ENCODE data around the gene DCANP1.
"Not testable (repeated sequence)": the region's sequence is repeated elsewhere in the genome, so short reads cannot be mapped to it uniquely, and the experiment has no call there.

Gene DCANP1, protein sequence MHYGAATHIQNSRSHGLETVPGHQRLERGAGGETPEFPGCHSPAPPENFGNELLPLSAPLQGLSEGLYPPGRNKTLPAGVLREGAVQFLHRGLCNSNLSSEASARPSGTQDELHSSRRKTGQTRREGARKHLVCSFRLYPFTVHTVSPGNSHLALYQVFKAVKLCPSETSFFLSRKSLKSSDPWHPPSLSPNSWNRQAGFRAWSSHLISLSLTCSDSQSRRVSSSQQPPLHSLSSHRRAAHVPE

DNA sequence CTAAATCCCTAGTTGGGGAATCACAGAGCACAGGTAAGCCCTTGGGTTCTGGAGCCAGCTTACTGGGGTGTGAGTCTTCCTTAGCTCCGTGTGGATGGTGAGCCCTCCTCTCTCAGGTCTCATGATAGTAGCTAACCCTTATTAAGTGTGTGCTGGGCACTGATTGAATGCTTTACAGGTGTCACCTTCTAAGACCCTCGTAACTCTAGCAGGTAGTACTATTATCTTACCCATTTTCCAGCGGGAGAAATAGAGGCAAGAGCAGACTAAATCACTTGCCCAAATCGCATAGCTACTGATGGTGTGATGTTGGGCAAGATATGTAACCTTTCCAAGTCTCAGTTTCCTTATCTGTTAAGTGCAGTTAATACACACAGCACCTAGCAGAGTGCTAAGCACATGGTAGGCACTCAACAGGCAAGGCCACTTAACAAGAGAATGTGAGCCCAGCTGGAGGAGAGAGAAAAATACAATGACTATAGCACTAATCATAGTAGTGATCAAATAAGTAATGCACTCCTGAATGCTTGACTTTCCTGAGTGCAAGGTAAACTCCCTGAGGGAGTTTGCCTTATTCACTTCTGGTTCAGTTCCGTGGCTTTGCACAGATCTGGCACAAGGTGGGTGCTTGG, at the start of gene DCANP1:
Gene DCANP1, minus strand, starts transcription at position 51 of the 632 bp plus-strand sequence. CDS start 240 bp downstream, outside the sequence.
- no peak within 1 kb of the TSS for H3K4me3 ChIP-seq (ENCODE audit: low read depth, low read length)
- DNase-seq (ENCODE audit: low read depth) = no peak
- TF ChIP-seq, protein P1, sequence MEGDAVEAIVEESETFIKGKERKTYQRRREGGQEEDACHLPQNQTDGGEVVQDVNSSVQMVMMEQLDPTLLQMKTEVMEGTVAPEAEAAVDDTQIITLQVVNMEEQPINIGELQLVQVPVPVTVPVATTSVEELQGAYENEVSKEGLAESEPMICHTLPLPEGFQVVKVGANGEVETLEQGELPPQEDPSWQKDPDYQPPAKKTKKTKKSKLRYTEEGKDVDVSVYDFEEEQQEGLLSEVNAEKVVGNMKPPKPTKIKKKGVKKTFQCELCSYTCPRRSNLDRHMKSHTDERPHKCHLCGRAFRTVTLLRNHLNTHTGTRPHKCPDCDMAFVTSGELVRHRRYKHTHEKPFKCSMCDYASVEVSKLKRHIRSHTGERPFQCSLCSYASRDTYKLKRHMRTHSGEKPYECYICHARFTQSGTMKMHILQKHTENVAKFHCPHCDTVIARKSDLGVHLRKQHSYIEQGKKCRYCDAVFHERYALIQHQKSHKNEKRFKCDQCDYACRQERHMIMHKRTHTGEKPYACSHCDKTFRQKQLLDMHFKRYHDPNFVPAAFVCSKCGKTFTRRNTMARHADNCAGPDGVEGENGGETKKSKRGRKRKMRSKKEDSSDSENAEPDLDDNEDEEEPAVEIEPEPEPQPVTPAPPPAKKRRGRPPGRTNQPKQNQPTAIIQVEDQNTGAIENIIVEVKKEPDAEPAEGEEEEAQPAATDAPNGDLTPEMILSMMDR (IDR thresholded peaks at IDR 0.05; ENCODE audit: low read depth, low read length) = no peak
- no peak for TF ChIP-seq POLR2A (IDR thresholded peaks at IDR 0.05; ENCODE audit: extremely low read depth, insufficient read length)
- TF ChIP-seq, protein P2, sequence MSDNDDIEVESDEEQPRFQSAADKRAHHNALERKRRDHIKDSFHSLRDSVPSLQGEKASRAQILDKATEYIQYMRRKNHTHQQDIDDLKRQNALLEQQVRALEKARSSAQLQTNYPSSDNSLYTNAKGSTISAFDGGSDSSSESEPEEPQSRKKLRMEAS (IDR thresholded peaks at IDR 0.05; ENCODE audit: low read depth, low read length) = no peak
- no peak for TF ChIP-seq MYC (IDR thresholded peaks at IDR 0.05; ENCODE audit: low read depth, low read length)

DNA sequence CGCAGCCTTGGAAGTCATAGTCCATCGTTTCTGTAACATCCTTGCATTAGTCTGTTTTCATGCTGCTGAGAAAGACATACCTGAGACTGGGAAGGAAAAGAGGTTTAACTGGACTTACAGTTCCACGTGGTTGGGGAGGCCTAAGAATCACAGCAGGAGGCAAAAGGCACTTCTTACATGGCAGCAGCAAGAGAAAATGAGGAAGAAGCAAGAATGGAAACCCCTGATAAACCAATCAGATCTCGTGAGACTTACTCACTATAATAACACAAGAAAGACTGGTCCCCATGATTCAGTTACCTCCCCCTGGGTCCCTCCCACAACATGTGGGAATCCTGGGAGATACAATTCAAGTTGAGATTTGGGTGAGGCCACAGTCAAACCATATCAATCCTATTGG, 48.4 kb upstream of the DCANP1 start:
- H3K4me3 ChIP-seq (ENCODE audit: low read depth, low read length) = not testable (repeated sequence)
- peak; percentile 46 for DNase-seq (ENCODE audit: low read depth)

- H3K4me3 ChIP-seq (ENCODE audit: low read depth, low read length) = no peak overlapping the region
- TF ChIP-seq, protein P2 (IDR thresholded peaks at IDR 0.05; ENCODE audit: low read depth, low read length) = no peak
- TF ChIP-seq, protein P1 (IDR thresholded peaks at IDR 0.05; ENCODE audit: low read depth, low read length) = no peak
- TF ChIP-seq POLR2A (IDR thresholded peaks at IDR 0.05; ENCODE audit: extremely low read depth, insufficient read length) (no peak), MYC (IDR thresholded peaks at IDR 0.05; ENCODE audit: low read depth, low read length) (no peak)
- DNase-seq (ENCODE audit: low read depth) = no peak
Measured at GRCh38 chr5:135494196-135494595, 47.0 kb upstream of the DCANP1 start.

DNA sequence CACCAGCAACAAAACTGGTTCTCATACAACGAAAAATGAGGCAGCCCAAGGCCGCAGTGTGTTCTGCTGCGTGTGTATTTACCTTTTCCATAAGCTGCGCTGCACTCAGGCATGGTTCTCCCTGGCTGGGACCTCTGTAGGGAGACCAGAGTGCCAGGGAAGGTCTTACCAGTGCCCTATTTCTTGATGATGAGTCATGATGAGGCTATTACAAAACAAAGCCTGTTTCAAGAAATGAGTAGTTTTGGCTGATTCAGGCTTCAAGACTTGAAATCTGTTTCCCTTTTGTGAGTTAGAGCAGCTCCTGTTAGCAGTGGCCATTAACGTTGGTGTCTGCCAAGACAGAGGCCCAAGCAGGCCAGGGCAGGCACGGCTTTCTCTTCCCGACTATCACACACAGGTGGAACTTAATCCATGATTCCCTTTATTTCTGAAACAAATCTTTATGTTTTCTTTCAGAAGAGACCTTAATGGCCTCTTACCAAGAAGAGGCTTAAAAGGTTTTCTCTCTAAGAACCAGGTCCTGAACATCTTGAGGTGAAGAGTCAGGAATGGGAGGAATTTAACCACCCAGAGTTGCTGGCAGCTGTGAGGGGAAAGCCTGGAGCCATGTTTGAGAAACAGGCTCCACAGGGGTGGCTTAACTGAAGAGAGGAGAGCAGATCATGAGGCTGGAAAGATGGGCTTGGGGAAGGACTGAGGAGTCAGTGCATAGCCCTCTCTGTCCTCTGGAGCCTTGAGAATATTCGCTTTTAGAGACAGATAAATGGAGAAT, 46.4 kb upstream of the DCANP1 start:
- TF ChIP-seq, protein P2 (IDR thresholded peaks at IDR 0.05; ENCODE audit: low read depth, low read length) = no peak
- TF ChIP-seq POLR2A (IDR thresholded peaks at IDR 0.05; ENCODE audit: extremely low read depth, insufficient read length) (no peak), MYC (IDR thresholded peaks at IDR 0.05; ENCODE audit: low read depth, low read length) (no peak)
- TF ChIP-seq, protein P1 (IDR thresholded peaks at IDR 0.05; ENCODE audit: low read depth, low read length) = no peak
- DNase-seq (ENCODE audit: low read depth) = peak; percentile 87
- no peak overlapping the region for H3K4me3 ChIP-seq (ENCODE audit: low read depth, low read length)

DNA sequence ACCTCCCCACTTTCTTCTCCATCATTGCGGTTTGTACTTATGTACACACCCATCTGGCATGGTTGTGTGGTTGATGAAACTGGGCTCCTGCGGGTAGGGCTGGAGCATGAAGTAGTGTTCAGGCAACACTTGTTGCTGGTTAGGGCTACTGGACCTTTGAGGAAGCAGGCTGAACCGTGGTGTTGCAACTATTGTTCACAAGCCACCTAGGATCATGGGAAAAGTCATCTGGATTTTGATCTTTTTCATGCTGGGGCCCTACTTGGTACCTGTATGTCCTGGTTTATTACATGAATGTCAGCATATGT, 45.1 kb upstream of the DCANP1 start:
- no peak overlapping the region for H3K4me3 ChIP-seq (ENCODE audit: low read depth, low read length)
- peak; percentile 55 for DNase-seq (ENCODE audit: low read depth)
- TF ChIP-seq MYC (IDR thresholded peaks at IDR 0.05; ENCODE audit: low read depth, low read length) = no peak
- TF ChIP-seq, protein P1 (IDR thresholded peaks at IDR 0.05; ENCODE audit: low read depth, low read length) = no peak
- TF ChIP-seq, protein P2 (IDR thresholded peaks at IDR 0.05; ENCODE audit: low read depth, low read length) = no peak
- no peak for TF ChIP-seq POLR2A (IDR thresholded peaks at IDR 0.05; ENCODE audit: extremely low read depth, insufficient read length)

All from NB4 (cell line).